CD14-positive monocyte (primary cell): Measurements from ENCODE around the gene AGAP1. TPM values are rescaled to one million over a fixed set of nuclear protein-coding genes. Genes with fewer than 3 reads are reported as not detected.

Experiments
- DNase-seq, 3 donors: peaks; one replicate each; pipeline ENCODE4 v3.0.0-alpha.2; 2011 to 2022
- H2AFZ ChIP-seq: 2 replicates; pipeline ENCODE4 v1.6.0; 2012; ENCODE audit warnings: mild to moderate bottlenecking, low read depth, low read length, inconsistent platforms; ENCODE audit not compliant: insufficient read depth, poor library complexity, severe bottlenecking
- H3K27ac ChIP-seq, 2 donors: 1 replicate in 1 of 2; 2 replicates in 1 of 2; pipeline ENCODE4 v1.5.1; 2012 to 2013; ENCODE audit warnings: low read length in 2 of 2, control low read depth in 1 of 2, inconsistent platforms in 1 of 2, low read depth in 1 of 2, mild to moderate bottlenecking in 1 of 2
- H3K27me3 ChIP-seq, 2 donors: one replicate each; pipeline versions ENCODE4 v1.6.0 to v1.6.1; 2011 to 2013; ENCODE audit warnings: low read length in 2 of 2; ENCODE audit not compliant: control insufficient read depth in 2 of 2, insufficient read depth in 2 of 2
- H3K36me3 ChIP-seq, 2 donors: replicated peaks in 1 of 2; 1 replicate in 1 of 2; 2 replicates in 1 of 2; pipeline versions ENCODE4 v1.5.1 to v1.6.1; 2012 to 2013; ENCODE audit warnings: low read length in 2 of 2, control low read depth in 1 of 2, inconsistent platforms in 1 of 2, mild to moderate bottlenecking in 1 of 2; ENCODE audit not compliant: insufficient read depth in 2 of 2, control insufficient read depth in 1 of 2
- H3K4me1 ChIP-seq, 2 donors: 1 replicate in 1 of 2; 2 replicates in 1 of 2; pipeline versions ENCODE4 v1.5.1 to v1.6.1; 2012 to 2013; ENCODE audit warnings: low read length in 2 of 2, control low read depth in 1 of 2, inconsistent platforms in 1 of 2, mild to moderate bottlenecking in 1 of 2, moderate library complexity in 1 of 2; ENCODE audit not compliant: insufficient read depth in 2 of 2, control insufficient read depth in 1 of 2
- H3K4me2 ChIP-seq: replicated peaks from 2 replicates; pipeline ENCODE3; 2012; ENCODE audit warnings: low read length, moderate library complexity, mild to moderate bottlenecking; ENCODE audit not compliant: poor library complexity, severe bottlenecking; ENCODE audit errors: extremely low read depth
- H3K4me3 ChIP-seq, 3 experiments: fragments of 200-600 bp in 1 of 3; sonication (generic) in 1 of 3; replicated peaks in 1 of 3; 1 replicate in 2 of 3; 2 replicates in 1 of 3; pipeline ENCODE4 v1.5.1; 2011 to 2013; ENCODE audit warnings: low read length in 3 of 3, mild to moderate bottlenecking in 3 of 3, control low read depth in 2 of 3, low read depth in 2 of 3, inconsistent platforms in 1 of 3, moderate library complexity in 1 of 3
- H3K79me2 ChIP-seq: 2 replicates; pipeline ENCODE4 v1.6.0; 2012; ENCODE audit warnings: mild to moderate bottlenecking, control low read depth, inconsistent platforms, low read length, moderate library complexity; ENCODE audit not compliant: insufficient read depth
- H3K9ac ChIP-seq: 2 replicates; pipeline ENCODE4 v1.6.0; 2017; ENCODE audit warnings: low read length, mild to moderate bottlenecking; ENCODE audit not compliant: insufficient read depth, poor library complexity, severe bottlenecking
- H3K9me3 ChIP-seq, 2 donors: replicated peaks in 1 of 2; 1 replicate in 1 of 2; 2 replicates in 1 of 2; pipeline versions ENCODE4 v1.5.1 to v1.6.1; 2012 to 2013; ENCODE audit warnings: low read length in 2 of 2, control low read depth in 1 of 2; ENCODE audit not compliant: control insufficient read depth in 1 of 2, insufficient read depth in 1 of 2
- H4K20me1 ChIP-seq: 2 replicates; pipeline ENCODE4 v1.6.0; 2012; ENCODE audit warnings: mild to moderate bottlenecking, low read length, control low read depth, moderate library complexity; ENCODE audit not compliant: insufficient read depth
- H3K27ac Mint-ChIP-seq, 7 donors: one replicate each; pipeline ENCODE4 v1.8.0; 2020; ENCODE audit warnings: mild to moderate bottlenecking in 7 of 7, mixed read lengths in 7 of 7, moderate library complexity in 6 of 7, inconsistent platforms in 2 of 7
- H3K27me3 Mint-ChIP-seq, 3 donors: one replicate each; pipeline ENCODE4 v1.8.0; 2021 to 2022; ENCODE audit warnings: low read depth in 3 of 3, mild to moderate bottlenecking in 3 of 3, mixed read lengths in 3 of 3, moderate library complexity in 3 of 3, inconsistent platforms in 1 of 3
- H3K36me3 Mint-ChIP-seq, 2 donors: one replicate each; pipeline ENCODE4 v1.8.0; 2020; ENCODE audit warnings: mixed read lengths in 2 of 2, inconsistent platforms in 1 of 2, mild to moderate bottlenecking in 1 of 2
- H3K4me1 Mint-ChIP-seq: one replicate; pipeline ENCODE4 v1.8.0; 2020; ENCODE audit warnings: mild to moderate bottlenecking, mixed read lengths
- H3K4me3 Mint-ChIP-seq, 2 donors: one replicate each; pipeline ENCODE4 v1.8.0; 2020; ENCODE audit warnings: mild to moderate bottlenecking in 2 of 2, mixed read lengths in 2 of 2, moderate library complexity in 1 of 2
- H3K9me3 Mint-ChIP-seq, 7 donors: one replicate each; pipeline ENCODE4 v1.8.0; 2020 to 2022; ENCODE audit warnings: mixed read lengths in 7 of 7, mild to moderate bottlenecking in 6 of 7, moderate library complexity in 6 of 7, inconsistent platforms in 2 of 7
- WGBS: methylation state at CpG from one replicate; pipeline ENCODE4 v1.1.5; 2013; ENCODE audit warnings: missing lambda C conversion rate; ENCODE audit not compliant: insufficient coverage; 5-methylcytosine and 5-hydroxymethylcytosine counted together
- intact Hi-C, 2 donors: fragments of 100-400 bp; cut with micrococcal nuclease; formaldehyde crosslinking; loops; one replicate each; pipeline versions ENCODE4 v1.15.0 to v1.15.1; 2023
- polyA plus RNA-seq, 3 donors: library from polyadenylated mRNA; depleted of rRNA in 1 of 3; unstranded in 2 of 3; stranded (reverse) in 1 of 3; fragments of 300-500 nt in 2 of 3; fragments of >200 nt in 1 of 3; fragmentation: Illumina TruSeq in 2 of 3; gene quantifications; 1 replicate in 2 of 3; 2 replicates in 1 of 3; pipeline ENCODE4 v1.2.3, GENCODE V29; 2012 to 2021
- TF ChIP-seq, protein P1 (sequence below): fragments of 200-600 bp; IDR thresholded peaks from one replicate; pipeline ENCODE4 v1.8.0; 2022; ENCODE audit warnings: antibody characterized with exemption, mild to moderate bottlenecking

The AGAP1 gene
- polyA plus RNA-seq, 3 donors = 0.12 TPM; not detected in 2

DNA sequence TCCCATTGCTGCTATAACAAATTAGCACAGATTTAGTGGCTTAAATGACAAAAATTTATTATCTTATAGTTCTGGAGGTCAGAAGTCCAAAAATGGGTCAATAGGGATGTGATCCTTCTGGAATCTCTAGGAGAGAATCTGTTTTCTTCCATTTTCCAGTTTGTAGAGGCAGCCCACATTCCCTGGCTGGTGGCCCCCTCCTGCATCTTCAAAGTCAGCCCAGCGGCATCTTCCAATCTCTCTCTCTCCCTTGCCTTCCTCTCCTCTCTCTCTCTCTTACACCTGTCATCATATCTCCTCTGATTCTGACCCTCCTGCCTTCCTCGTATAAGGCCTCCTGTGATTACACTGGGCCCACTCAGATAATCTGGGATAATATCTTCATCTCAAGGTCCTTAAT lies 3.9 kb upstream of the AGAP1 start:
- TF ChIP-seq, protein P1, sequence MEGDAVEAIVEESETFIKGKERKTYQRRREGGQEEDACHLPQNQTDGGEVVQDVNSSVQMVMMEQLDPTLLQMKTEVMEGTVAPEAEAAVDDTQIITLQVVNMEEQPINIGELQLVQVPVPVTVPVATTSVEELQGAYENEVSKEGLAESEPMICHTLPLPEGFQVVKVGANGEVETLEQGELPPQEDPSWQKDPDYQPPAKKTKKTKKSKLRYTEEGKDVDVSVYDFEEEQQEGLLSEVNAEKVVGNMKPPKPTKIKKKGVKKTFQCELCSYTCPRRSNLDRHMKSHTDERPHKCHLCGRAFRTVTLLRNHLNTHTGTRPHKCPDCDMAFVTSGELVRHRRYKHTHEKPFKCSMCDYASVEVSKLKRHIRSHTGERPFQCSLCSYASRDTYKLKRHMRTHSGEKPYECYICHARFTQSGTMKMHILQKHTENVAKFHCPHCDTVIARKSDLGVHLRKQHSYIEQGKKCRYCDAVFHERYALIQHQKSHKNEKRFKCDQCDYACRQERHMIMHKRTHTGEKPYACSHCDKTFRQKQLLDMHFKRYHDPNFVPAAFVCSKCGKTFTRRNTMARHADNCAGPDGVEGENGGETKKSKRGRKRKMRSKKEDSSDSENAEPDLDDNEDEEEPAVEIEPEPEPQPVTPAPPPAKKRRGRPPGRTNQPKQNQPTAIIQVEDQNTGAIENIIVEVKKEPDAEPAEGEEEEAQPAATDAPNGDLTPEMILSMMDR = no peak
- Mint-ChIP-seq H3K27me3 (peaks cover 31 to 41% (median 37%) of the 10 kb centered on the region in 3 donors), H3K27ac (no peak overlapping the region), H3K36me3 (peaks cover 0 to 2% of the 10 kb centered on the region in 2 donors), H3K4me1 (peaks cover 4% of the 10 kb centered on the region), H3K4me3 (no peak overlapping the region), H3K9me3 (peaks cover 7 to 38% (median 18%) of the 10 kb centered on the region in 7 donors)
- intact Hi-C loops = no loop called here
- WGBS = 100% methylated on average over 2 of the region's 2 CpGs
- no peak overlapping the region for H3K4me3 ChIP-seq
- no peak overlapping the region for H2AFZ ChIP-seq
- no peaks in the 10 kb centered on the region for H4K20me1 ChIP-seq
- H3K79me2 ChIP-seq = no peaks in the 10 kb centered on the region
- no peak overlapping the region for H3K4me2 ChIP-seq
- no peak for DNase-seq
- H3K27me3 ChIP-seq = peaks cover 18 to 24% of the 10 kb centered on the region in 2 donors
- H3K9me3 ChIP-seq = peaks cover 9 to 16% of the 10 kb centered on the region in 2 donors
- no peaks in the 10 kb centered on the region for H3K36me3 ChIP-seq
- no peaks in the 10 kb centered on the region for H3K4me1 ChIP-seq
- no peak overlapping the region for H3K9ac ChIP-seq
- no peak overlapping the region for H3K27ac ChIP-seq

DNA sequence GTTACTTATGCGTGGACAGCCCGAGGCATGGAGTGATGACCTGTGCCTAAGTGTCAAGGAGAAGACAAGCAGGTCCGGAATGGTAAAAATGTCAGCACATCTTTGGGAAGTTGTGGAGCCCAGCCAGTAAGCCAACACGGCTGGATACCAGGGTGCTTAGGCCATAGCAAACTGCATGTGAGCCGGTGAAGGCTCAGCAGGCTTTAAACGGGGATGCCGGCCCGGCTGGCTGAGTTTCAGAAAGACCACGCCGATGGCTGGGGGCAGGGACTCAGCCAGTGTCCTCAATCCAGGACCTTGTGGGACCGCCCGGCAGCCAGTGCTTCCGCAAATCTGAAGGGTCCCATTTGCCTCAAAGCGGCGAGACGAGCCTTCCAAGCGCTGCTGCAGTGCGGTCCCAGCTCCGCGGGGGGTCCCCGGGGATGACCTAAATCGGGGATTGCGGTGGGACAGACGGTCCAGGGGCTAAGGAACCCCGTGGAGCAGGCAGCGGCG lies 946 bp upstream of the AGAP1 start:
- Histone ChIP-seq H3K79me2 (no peaks in the 10 kb centered on the region), H3K27ac (no peak overlapping the region), H3K4me1 (no peaks in the 10 kb centered on the region), H3K4me3 (no peak overlapping the region), H3K9me3 (peaks cover 9 to 28% of the 10 kb centered on the region in 2 donors), H4K20me1 (no peaks in the 10 kb centered on the region), H3K27me3 (peaks cover 32 to 48% of the 10 kb centered on the region in 2 donors), H2AFZ (no peak overlapping the region), H3K9ac (no peak overlapping the region), H3K4me2 (no peak overlapping the region), H3K36me3 (no peaks in the 10 kb centered on the region)
- H3K9me3 Mint-ChIP-seq = peaks cover 7 to 35% (median 19%) of the 10 kb centered on the region in 7 donors
- WGBS = 18% methylated on average over 27 of the region's 27 CpGs
- H3K4me3 Mint-ChIP-seq = peak overlapping the region; percentile 25 to 92
- peaks cover 6% of the 10 kb centered on the region for H3K4me1 Mint-ChIP-seq
- no peak for DNase-seq
- no peak overlapping the region for H3K27ac Mint-ChIP-seq
- TF ChIP-seq, protein P1 = no peak
- intact Hi-C loops = no loop called here
- H3K27me3 Mint-ChIP-seq = peaks cover 56 to 65% (median 58%) of the 10 kb centered on the region in 3 donors
- H3K36me3 Mint-ChIP-seq = peaks cover 0 to 2% of the 10 kb centered on the region in 2 donors
